Measurements from ENCODE around the gene PRKG1.

Gene PRKG1

GRCh38 chr10:51772387-51772786 is 698.1 kb downstream of the PRKG1 start:
- no peak for DNase-seq

GRCh38 chr10:51773681-51774080 is 699.4 kb downstream of the PRKG1 start:
- no peak for DNase-seq

- no peak for DNase-seq
Observed at GRCh38 chr10:51783941-51784340, 709.7 kb downstream of the PRKG1 start.

- no peak for DNase-seq
Observed at GRCh38 chr10:51786016-51786683, 711.9 kb downstream of the PRKG1 start.

- DNase-seq, result no peak
Observed at GRCh38 chr10:51786684-51787035, 712.4 kb downstream of the PRKG1 start.

GRCh38 chr10:51788273-51788672 is 714.0 kb downstream of the PRKG1 start:
- DNase-seq, result no peak

GRCh38 chr10:51789118-51789517 is 714.8 kb downstream of the PRKG1 start:
- DNase-seq, result no peak

GRCh38 chr10:51789903-51790302 is 715.6 kb downstream of the PRKG1 start:
- no peak for DNase-seq

- no peak for DNase-seq
Observed at GRCh38 chr10:51792678-51793077, 718.4 kb downstream of the PRKG1 start.

GRCh38 chr10:51800121-51800520 is 725.8 kb downstream of the PRKG1 start:
- DNase-seq, result no peak

- DNase-seq, result no peak
Observed at GRCh38 chr10:51800725-51801424, 726.6 kb downstream of the PRKG1 start.

GRCh38 chr10:51802030-51802429 is 727.7 kb downstream of the PRKG1 start:
- no peak for DNase-seq

GRCh38 chr10:51804866-51805265 is 730.6 kb downstream of the PRKG1 start:
- no peak for DNase-seq

GRCh38 chr10:51806079-51806835 is 732.0 kb downstream of the PRKG1 start:
- no peak for DNase-seq

- no peak for DNase-seq
Observed at GRCh38 chr10:51808187-51808586, 733.9 kb downstream of the PRKG1 start.

GRCh38 chr10:51815723-51816122 is 741.4 kb downstream of the PRKG1 start:
- DNase-seq, result no peak

- no peak for DNase-seq
Observed at GRCh38 chr10:51821045-51821444, 746.8 kb downstream of the PRKG1 start.

- no peak for DNase-seq
Observed at GRCh38 chr10:51821745-51822144, 747.5 kb downstream of the PRKG1 start.

GRCh38 chr10:51832652-51833383 is 758.5 kb downstream of the PRKG1 start:
- DNase-seq, result peak; percentile 5 to 58 (median 40)

- DNase-seq, result no peak
Observed at GRCh38 chr10:51834548-51834947, 760.3 kb downstream of the PRKG1 start.

- no peak for DNase-seq
Observed at GRCh38 chr10:51838471-51838870, 764.2 kb downstream of the PRKG1 start.

- no peak for DNase-seq
Observed at GRCh38 chr10:51843966-51844365, 769.7 kb downstream of the PRKG1 start.

- no peak for DNase-seq
Observed at GRCh38 chr10:51846856-51847506, 772.7 kb downstream of the PRKG1 start.
